ENCODE measurements around the gene BDKRB1. TPM values are rescaled to one million over a fixed set of nuclear protein-coding genes. Genes with fewer than 3 reads are reported as not detected.

BDKRB1 gene
- total and polyA plus RNA-seq, 7 experiments from 2014 or later: not detected

DNA sequence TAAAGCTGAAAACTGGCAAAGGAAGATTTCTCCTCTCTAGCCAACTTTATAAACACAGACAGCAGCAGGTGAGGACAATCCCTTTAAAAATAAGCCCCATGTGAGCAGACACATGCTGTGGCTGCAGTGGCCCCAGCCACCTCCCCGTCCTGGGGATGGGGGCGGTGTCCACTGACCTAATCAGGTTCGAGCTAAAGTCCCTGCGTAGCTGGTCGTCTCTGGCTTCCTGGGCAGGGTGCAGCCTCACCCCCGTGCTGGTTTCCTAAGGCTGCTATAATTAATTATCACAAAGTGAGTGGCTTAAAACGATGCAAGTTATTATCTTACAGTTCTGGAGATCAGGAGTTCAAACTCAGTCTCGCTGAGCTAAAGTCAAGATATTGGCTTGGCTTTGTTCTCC lies 1.0 kb downstream of the BDKRB1 start:
- ChIA-PET CTCF (no interaction called here), POLR2A (no interaction called here)
- no peaks in the 10 kb centered on the region for H3K36me3 Mint-ChIP-seq
- H3K27me3 ChIP-seq (ENCODE audit: control insufficient read depth in 2 of 2, insufficient read depth in 2 of 2, low read length in 2 of 2): no peaks in the 10 kb centered on the region
- H3K9me3 ChIP-seq (ENCODE audit: control insufficient read depth in 2 of 3, low read length in 3 of 3): no peaks in the 10 kb centered on the region
- no peak overlapping the region for H3K4me3 ChIP-seq (ENCODE audit: low read length)
- no peak overlapping the region for H3K27ac ChIP-seq (ENCODE audit: low read depth, low read length)
- DNase-seq (no peak), ATAC-seq (no peak)
- no peaks in the 10 kb centered on the region for H3K4me1 Mint-ChIP-seq
- H3K9me3 Mint-ChIP-seq: no peaks in the 10 kb centered on the region
- intact Hi-C loops (cut with micrococcal nuclease): no loop called here
- H3K27ac Mint-ChIP-seq: no peak overlapping the region
- peaks cover 18 to 36% (median 27%) of the 10 kb centered on the region in 5 donors for H3K27me3 Mint-ChIP-seq
- no peak overlapping the region for H3K4me3 Mint-ChIP-seq
- H3K4me1 ChIP-seq (ENCODE audit: control insufficient read depth in 2 of 2, insufficient read depth in 2 of 2, low read length in 2 of 2): no peaks in the 10 kb centered on the region
- no peaks in the 10 kb centered on the region for H3K36me3 ChIP-seq (ENCODE audit: control insufficient read depth in 2 of 3, insufficient read depth in 3 of 3, low read length in 3 of 3)

DNA sequence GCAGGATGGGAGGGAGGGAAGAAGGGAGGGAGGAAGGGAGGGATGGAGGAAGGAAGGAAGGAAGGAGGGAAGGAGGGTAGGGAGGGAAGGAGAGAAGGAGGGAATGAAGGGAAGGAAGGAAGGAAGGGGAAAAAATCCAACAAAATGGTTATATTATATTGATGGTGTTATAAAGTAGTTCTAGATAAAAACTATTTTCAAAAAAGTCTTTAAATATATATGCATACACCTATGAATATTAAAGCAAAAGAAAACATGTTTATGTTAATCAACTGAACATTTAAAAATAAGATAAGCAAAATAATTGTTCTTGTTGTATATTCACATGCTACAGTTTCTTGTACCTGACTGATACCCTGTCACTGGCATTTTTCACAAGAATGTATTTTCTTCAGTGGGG lies 1.9 kb downstream of the BDKRB1 start:
- Mint-ChIP-seq H3K36me3 (no peaks in the 10 kb centered on the region), H3K9me3 (no peaks in the 10 kb centered on the region), H3K4me1 (no peaks in the 10 kb centered on the region), H3K27me3 (peaks cover 17 to 36% (median 21%) of the 10 kb centered on the region in 5 donors), H3K27ac (no peak overlapping the region), H3K4me3 (no peak overlapping the region)
- no peak overlapping the region for H3K27ac ChIP-seq (ENCODE audit: low read depth, low read length)
- H3K4me1 ChIP-seq (ENCODE audit: control insufficient read depth in 2 of 2, insufficient read depth in 2 of 2, low read length in 2 of 2): no peaks in the 10 kb centered on the region
- no peaks in the 10 kb centered on the region for H3K27me3 ChIP-seq (ENCODE audit: control insufficient read depth in 2 of 2, insufficient read depth in 2 of 2, low read length in 2 of 2)
- DNase-seq: no peak
- ChIA-PET CTCF (no interaction called here), POLR2A (no interaction called here)
- no peak overlapping the region for H3K4me3 ChIP-seq (ENCODE audit: low read length)
- H3K9me3 ChIP-seq (ENCODE audit: control insufficient read depth in 2 of 3, low read length in 3 of 3): no peaks in the 10 kb centered on the region
- no peak for ATAC-seq
- no peaks in the 10 kb centered on the region for H3K36me3 ChIP-seq (ENCODE audit: control insufficient read depth in 2 of 3, insufficient read depth in 3 of 3, low read length in 3 of 3)
- intact Hi-C loops (cut with micrococcal nuclease): no loop called here

DNA sequence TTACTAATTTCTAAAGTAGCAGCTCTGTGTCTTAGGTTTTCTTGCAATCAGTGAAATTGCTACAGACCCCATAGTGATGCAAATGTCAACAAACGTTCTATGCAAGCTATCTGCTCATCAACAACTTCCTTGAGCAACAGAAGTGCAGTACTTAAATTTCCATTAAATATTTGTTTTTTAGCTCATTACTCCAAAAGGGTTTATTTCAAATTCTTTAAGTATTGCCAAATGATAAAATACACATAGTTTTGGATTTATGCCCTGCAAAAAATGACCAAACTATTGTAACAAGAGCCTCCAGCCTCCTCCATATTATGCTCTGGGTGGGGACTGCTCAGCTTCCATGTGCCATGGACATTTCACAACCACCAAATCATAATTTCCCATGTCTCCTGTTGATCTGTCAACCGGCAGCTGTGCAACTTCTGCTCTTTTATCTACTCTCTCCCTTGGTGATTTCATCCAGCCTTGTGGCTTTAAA lies 4.4 kb downstream of the BDKRB1 start:
- Histone ChIP-seq H3K4me3 (ENCODE audit: low read length) (no peak overlapping the region), H3K36me3 (ENCODE audit: control insufficient read depth in 2 of 3, insufficient read depth in 3 of 3, low read length in 3 of 3) (no peaks in the 10 kb centered on the region), H3K27ac (ENCODE audit: low read depth, low read length) (no peak overlapping the region), H3K4me1 (ENCODE audit: control insufficient read depth in 2 of 2, insufficient read depth in 2 of 2, low read length in 2 of 2) (no peaks in the 10 kb centered on the region), H3K9me3 (ENCODE audit: control insufficient read depth in 2 of 3, low read length in 3 of 3) (no peaks in the 10 kb centered on the region), H3K27me3 (ENCODE audit: control insufficient read depth in 2 of 2, insufficient read depth in 2 of 2, low read length in 2 of 2) (no peaks in the 10 kb centered on the region)
- H3K36me3 Mint-ChIP-seq: no peaks in the 10 kb centered on the region
- CTCF ChIA-PET: interaction anchor here (1.1 kb wide), 1 partner anchor 44 kb away, joined by 3 read pairs; no protein-coding TSS in a partner anchor
- ATAC-seq: no peak
- H3K27me3 Mint-ChIP-seq: peaks cover 5 to 21% (median 14%) of the 10 kb centered on the region in 5 donors
- H3K27ac Mint-ChIP-seq: no peak overlapping the region
- H3K9me3 Mint-ChIP-seq: no peaks in the 10 kb centered on the region
- DNase-seq: no peak
- H3K4me3 Mint-ChIP-seq: no peak overlapping the region
- H3K4me1 Mint-ChIP-seq: no peaks in the 10 kb centered on the region
- POLR2A ChIA-PET: no interaction called here
- intact Hi-C loops (cut with micrococcal nuclease): no loop called here

DNA sequence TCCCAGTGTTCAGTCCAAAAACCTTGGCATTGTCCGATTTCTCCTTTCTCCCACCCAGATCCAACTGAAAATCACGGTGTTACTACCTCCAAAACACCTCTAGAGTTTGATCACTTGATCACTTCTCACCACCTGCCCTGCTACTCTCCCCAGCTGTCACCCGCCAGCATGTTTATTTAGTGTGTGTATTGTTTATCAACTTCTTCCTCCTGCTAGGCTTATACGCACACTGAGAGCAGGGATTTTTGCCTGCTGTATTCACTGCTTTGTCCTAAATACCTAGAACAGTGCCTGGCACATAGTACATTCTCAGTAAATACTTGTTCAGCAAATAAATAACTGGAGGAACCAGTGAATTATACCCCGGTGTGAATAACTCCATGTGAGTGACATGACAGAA lies 5.0 kb downstream of the BDKRB1 start:
- Histone ChIP-seq H3K27me3 (ENCODE audit: control insufficient read depth in 2 of 2, insufficient read depth in 2 of 2, low read length in 2 of 2) (no peaks in the 10 kb centered on the region), H3K36me3 (ENCODE audit: control insufficient read depth in 2 of 3, insufficient read depth in 3 of 3, low read length in 3 of 3) (no peaks in the 10 kb centered on the region), H3K27ac (ENCODE audit: low read depth, low read length) (no peak overlapping the region), H3K4me3 (ENCODE audit: low read length) (no peak overlapping the region), H3K9me3 (ENCODE audit: control insufficient read depth in 2 of 3, low read length in 3 of 3) (no peaks in the 10 kb centered on the region), H3K4me1 (ENCODE audit: control insufficient read depth in 2 of 2, insufficient read depth in 2 of 2, low read length in 2 of 2) (no peaks in the 10 kb centered on the region)
- Mint-ChIP-seq H3K9me3 (no peaks in the 10 kb centered on the region), H3K27me3 (peaks cover 5 to 21% (median 17%) of the 10 kb centered on the region in 5 donors), H3K36me3 (no peaks in the 10 kb centered on the region), H3K4me3 (no peak overlapping the region), H3K4me1 (no peaks in the 10 kb centered on the region), H3K27ac (no peak overlapping the region)
- ChIA-PET POLR2A (no interaction called here), CTCF (interaction anchor here (0.6 kb wide), 1 partner anchor 241 kb away, joined by 3 read pairs; no protein-coding TSS in a partner anchor)
- DNase-seq (no peak), ATAC-seq (no peak)
- intact Hi-C loops (cut with micrococcal nuclease): no loop called here

DNA sequence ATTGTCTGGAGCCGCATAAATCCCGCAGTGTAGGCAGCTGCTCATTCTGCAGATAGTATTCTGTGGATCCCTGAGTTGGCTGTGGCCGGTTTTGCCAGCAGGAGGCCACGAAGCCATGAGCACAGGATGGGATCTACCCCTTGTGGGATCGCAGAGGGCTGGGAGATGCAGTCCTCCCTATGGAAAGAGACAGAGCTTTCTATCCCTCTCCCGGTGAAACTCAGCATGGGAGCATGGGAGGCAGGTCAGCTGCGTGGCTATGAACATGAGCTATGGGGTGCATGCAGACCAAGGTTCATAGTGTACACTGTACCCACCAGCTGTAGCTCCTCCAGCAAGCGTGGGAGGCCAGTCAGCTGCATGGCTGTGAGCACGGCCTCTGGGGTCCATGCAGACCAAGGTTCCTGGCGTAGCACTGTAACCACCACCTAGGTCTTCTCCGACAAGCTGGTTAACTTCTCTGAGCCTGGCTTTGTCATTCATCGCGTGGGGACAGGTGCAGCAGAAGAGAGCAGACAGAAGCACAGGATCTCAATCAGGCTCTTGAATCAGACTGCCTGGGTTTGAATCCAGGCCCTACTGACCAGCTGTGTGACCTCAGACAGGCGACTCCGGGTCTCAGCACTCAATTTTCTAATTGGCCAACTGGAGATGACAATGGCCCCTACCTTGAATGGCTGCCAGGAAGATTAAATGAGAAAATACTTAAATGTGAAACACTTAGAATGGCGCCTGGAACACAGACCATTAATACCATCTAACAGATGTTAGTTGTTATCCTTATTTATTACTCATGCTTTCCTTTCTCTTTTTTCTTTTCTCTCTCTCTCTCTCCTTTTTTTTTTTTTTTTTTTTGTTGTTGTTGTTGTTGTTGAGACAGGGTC lies 6.0 kb downstream of the BDKRB1 start:
- CTCF ChIA-PET: no interaction called here
- Mint-ChIP-seq H3K36me3 (no peaks in the 10 kb centered on the region), H3K4me3 (no peak overlapping the region), H3K27ac (no peak overlapping the region), H3K27me3 (peaks cover 5 to 19% (median 16%) of the 10 kb centered on the region in 5 donors), H3K9me3 (peaks cover 0 to 2% (median 0%) of the 10 kb centered on the region in 11 donors), H3K4me1 (peaks cover 0 to 1% (median 0%) of the 10 kb centered on the region in 7 donors)
- Histone ChIP-seq H3K36me3 (ENCODE audit: control insufficient read depth in 2 of 3, insufficient read depth in 3 of 3, low read length in 3 of 3) (no peaks in the 10 kb centered on the region), H3K27me3 (ENCODE audit: control insufficient read depth in 2 of 2, insufficient read depth in 2 of 2, low read length in 2 of 2) (no peaks in the 10 kb centered on the region), H3K4me1 (ENCODE audit: control insufficient read depth in 2 of 2, insufficient read depth in 2 of 2, low read length in 2 of 2) (no peaks in the 10 kb centered on the region), H3K9me3 (ENCODE audit: control insufficient read depth in 2 of 3, low read length in 3 of 3) (no peaks in the 10 kb centered on the region), H3K27ac (ENCODE audit: low read depth, low read length) (no peak overlapping the region), H3K4me3 (ENCODE audit: low read length) (no peak overlapping the region)
- ATAC-seq (no peak), DNase-seq (no peak)
- intact Hi-C loops (cut with micrococcal nuclease): no loop called here
- POLR2A ChIA-PET: interaction anchor here (1.0 kb wide), 1 partner anchor 10 kb away, joined by 3 read pairs; no protein-coding TSS in a partner anchor

DNA sequence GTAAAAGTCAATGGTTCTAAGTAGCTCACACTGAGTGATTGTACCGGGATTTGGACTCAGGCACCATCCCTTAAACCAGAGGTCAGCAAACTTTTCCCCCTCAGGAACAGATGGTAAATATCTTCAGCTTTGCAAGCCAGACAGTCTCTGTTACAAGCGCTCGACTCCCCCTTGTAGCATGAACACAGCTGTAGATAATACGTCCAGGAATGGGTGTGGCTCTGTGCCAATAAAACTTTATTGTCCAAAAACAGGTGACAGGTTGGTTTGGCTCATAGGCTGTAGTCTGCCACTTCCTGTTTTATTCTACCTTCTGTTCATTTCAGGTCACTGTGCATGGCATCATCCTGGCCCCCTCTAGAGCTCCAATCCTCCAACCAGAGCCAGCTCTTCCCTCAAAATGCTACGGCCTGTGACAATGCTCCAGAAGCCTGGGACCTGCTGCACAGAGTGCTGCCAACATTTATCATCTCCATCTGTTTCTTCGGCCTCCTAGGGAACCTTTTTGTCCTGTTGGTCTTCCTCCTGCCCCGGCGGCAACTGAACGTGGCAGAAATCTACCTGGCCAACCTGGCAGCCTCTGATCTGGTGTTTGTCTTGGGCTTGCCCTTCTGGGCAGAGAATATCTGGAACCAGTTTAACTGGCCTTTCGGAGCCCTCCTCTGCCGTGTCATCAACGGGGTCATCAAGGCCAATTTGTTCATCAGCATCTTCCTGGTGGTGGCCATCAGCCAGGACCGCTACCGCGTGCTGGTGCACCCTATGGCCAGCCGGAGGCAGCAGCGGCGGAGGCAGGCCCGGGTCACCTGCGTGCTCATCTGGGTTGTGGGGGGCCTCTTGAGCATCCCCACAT lies 7.6 kb downstream of the BDKRB1 start:
- CTCF ChIA-PET: no interaction called here
- Mint-ChIP-seq H3K27me3 (peaks cover 0 to 15% (median 12%) of the 10 kb centered on the region in 5 donors), H3K9me3 (peaks cover 0 to 2% (median 0%) of the 10 kb centered on the region in 11 donors), H3K4me1 (peaks cover 0 to 2% (median 0%) of the 10 kb centered on the region in 7 donors), H3K27ac (no peak overlapping the region), H3K4me3 (no peak overlapping the region), H3K36me3 (no peaks in the 10 kb centered on the region)
- Histone ChIP-seq H3K27ac (ENCODE audit: low read depth, low read length) (no peak overlapping the region), H3K9me3 (ENCODE audit: control insufficient read depth in 2 of 3, low read length in 3 of 3) (no peaks in the 10 kb centered on the region), H3K4me1 (ENCODE audit: control insufficient read depth in 2 of 2, insufficient read depth in 2 of 2, low read length in 2 of 2) (no peaks in the 10 kb centered on the region), H3K27me3 (ENCODE audit: control insufficient read depth in 2 of 2, insufficient read depth in 2 of 2, low read length in 2 of 2) (no peaks in the 10 kb centered on the region), H3K4me3 (ENCODE audit: low read length) (no peak overlapping the region), H3K36me3 (ENCODE audit: control insufficient read depth in 2 of 3, insufficient read depth in 3 of 3, low read length in 3 of 3) (no peaks in the 10 kb centered on the region)
- POLR2A ChIA-PET: no interaction called here
- no peak for ATAC-seq
- DNase-seq: no peak
- intact Hi-C loops (cut with micrococcal nuclease): no loop called here
